NCI-H748 (cell line): ENCODE data around the gene ETV6.

ENCODE experiments used
- DNase-seq: peaks from one replicate; lab custom pipeline; 2025; ENCODE audit not compliant: unreplicated experiment; lab: John Stamatoyannopoulos, UW

ETV6 gene

DNA sequence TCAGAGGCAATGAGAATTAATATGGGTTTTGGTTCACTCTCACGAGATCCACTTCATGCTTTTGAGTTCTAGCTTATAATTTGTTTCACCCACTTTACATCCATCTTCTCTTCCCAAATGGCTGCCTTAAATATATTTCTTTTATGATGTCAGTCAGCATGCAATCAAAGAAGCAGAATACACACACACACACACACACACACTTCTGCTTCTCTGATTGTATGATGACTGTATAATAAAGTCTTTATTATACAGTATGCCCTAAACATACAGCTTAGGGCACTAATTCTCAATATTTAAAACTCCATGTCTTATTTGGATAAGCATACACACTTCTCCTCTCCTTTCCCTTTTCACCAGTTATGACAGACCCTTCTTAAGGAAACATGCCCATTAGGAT is 6.7 kb upstream of the ETV6 start:
- no peak for DNase-seq

DNA sequence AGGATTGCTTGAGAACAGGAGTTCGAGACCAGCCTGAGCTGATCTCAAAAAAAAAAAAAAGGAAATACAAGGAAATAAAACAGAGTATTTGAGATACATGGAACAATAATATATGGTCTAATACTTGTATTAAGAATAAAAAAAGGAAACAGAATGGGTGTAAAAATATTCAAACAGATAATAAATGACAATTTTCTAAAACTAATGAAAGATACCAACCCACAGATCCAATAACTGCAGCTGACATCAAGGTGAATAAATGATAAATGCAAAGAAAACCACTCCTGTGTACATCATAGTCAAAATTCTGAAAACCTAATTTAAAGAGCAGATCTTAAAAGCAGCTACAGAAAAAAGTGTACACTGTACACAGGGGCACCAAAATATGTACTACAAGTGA is 4.1 kb upstream of the ETV6 start:
- no peak for DNase-seq

DNA sequence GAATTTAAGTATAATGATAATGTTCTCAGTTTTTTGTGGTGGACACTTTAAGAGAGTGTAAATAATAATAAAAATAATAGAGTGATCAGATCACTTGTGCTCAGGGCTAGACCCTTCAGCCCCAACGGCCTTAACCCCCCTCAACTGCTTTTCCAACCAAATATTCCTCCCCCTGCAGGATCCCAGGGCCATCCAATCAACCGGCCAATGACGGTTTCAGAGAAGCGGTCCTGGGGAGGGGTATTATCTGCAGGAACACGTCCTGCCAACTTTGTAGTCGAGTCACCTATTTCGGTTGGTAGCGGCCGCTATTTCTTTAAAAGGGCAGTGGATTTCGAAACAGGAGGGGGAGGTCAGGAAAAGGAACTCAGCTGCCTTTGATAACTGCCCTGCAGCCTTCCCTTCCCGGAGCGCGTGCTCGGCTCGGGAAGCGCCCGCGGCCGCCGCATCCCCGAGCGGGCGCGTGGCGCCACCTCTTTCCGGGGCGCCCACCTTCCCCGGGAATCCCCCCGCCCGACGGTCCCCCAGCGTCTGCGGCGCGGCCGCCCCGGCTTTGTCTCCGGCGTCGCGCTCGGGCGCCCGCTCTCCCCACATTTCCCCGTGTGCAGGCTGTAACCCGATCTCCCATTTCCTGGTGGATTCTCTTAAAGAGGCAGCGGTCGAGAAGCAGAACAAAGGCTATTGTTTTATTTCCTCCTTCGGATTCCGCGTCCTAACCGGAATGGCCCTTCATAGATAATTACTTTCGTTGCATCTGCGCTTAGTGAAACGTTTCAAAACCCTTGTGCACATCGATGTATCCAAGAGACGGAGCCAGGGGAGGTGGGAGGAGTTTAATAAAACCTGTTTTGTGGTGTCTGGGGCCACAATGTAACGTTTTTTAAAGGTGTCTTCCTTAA is 711 bp upstream of the ETV6 start:
- peak; percentile 89 for DNase-seq

DNA sequence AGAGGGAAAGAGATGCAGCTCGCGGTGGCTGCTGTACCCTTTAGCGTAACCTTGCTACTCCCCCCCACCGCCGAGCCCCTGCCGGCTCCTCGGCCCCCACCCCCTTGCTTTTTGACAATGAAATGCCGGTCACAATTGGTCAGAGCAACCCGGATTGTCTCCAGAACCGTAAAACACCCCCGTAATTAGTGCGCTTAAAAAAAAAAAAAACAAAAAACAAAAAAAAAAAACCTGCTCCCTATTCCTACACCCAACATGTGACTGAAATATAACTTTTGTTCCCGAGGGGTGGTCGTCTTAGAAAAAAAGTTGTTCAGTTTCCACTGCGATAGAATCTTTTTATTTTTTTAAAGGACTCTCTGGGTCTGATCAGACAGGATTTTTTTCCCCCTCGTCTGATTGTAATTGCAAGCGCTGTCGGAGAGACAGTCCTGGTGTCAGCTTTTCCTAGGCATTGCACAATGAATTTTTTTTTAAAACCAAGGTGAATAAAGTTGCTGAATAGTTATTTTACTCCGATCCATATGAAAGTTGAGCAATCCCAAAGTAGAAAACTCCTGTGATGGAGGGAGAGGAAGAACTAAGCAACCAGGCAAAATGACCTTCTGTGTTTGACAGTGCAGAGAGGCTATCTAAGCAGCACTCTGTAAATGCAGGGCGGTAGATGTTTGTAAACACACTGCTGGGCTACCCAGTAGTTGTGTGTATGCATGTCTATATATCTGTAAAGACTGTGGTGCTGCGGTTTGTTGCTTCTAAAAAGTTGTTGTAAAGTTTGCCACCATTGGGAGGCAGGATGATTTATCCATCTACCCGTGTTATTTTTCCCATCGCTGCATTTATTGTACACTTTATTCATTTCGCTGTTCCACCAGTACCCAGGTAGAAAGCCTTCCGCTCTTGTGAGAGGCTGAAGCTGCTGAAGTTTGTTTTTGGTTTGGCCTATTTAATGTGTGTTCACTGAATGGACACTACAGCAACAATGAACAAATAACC is 1.1 kb downstream of the ETV6 start:
- DNase-seq: peak; percentile 40

GRCh38 chr12:11651381-11651780 is 1.9 kb downstream of the ETV6 start:
- no peak for DNase-seq

GRCh38 chr12:11651785-11652184 is 2.3 kb downstream of the ETV6 start:
- DNase-seq: peak; percentile 22

DNA sequence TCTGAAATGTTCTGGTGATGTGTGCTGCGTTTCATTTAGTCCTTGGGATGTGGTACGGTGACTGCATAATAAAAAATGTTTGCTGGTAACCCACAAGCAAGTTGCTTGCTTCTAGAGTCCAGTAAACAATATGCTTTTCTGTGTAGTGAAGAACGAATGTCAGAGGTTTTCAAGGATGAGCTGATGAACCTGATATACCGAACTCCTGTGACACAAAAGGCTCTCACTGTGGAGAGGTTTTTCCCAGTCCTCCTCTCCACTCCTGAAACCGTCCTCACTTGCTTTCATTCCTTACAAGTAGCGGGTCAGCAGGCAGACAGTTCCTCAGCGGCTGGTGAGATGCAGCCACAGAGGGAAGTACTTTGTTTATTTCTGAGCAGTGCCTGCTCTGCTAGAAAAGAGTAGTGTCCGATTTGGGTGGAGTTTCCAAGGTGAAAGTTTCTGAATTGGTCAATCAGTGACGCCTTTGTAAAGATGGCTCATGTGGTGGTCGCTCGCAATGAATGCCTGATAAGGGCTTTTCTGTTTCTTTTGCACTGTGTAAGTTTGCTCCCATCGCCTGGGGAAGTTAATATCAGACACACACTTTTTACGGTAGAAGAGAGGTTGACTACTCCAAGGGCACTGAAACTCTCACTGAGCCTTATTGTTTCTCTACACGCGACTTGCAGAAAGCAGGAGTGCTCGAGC is 3.0 kb downstream of the ETV6 start:
- no peak for DNase-seq

GRCh38 chr12:11653215-11653753 is 3.8 kb downstream of the ETV6 start:
- no peak for DNase-seq

- no peak for DNase-seq
These were observed 4.9 kb downstream of the ETV6 start for GRCh38 chr12:11654338-11654737.

GRCh38 chr12:11654802-11655201 is 5.3 kb downstream of the ETV6 start:
- no peak for DNase-seq

- DNase-seq: no peak
These were observed 6.4 kb downstream of the ETV6 start for GRCh38 chr12:11655842-11656241.

DNA sequence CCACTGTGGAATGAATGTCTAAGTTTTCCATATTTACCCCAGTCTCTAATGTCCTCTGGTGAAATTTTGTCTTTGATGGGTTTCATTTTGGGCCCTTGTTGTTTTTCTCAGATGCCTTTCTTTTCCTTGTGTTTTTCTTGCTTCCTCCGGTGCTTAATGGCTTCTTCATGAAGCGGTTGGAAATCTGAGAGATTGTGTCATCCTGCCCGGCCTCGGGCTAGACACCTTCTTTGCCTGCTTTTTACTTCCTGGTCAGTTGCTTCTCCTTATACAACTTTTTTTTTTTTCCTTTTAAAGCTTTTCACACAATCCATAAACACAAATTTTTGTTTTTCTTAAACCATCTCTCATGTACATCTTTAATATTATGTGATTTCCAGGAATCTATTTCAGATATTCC is 7.1 kb downstream of the ETV6 start:
- DNase-seq: no peak

DNA sequence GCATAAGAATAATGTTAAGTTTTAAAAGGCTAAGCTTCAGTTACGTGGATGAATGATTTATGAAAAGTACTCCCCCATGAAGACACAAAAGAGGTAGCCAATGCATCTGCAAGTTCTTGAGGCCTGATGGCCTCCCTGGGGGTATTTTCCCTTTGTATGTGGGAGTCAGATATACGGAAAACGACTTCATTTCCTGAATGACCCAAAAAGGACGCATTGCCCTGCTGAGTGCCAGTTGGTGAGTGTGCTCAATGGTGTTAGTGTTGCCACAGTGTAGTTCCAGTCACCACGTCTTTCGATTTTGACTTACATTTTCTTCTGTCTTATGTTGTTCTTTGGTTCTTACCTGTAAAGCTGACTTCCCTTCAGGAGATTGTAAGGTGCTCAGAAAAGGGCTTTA is 8.0 kb downstream of the ETV6 start:
- no peak for DNase-seq

DNA sequence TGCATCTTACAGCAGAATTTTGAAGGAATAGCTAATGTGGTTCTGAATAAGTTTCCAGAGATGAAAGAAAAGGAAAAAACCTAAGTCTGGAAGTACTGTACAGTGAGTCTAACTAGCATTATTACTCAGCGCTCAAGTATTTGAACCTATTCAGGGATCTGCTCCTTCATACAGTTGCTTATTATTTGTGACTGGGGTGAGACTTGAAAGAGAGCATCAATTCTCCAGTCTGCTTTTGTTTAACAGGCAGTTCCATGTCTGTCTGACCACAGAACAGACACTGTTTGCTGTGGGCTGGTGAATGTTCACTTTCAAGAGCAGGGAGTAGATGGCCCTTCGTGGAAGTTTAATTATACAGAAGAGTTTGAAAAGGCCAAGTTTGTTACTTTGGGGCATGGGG is 9.3 kb downstream of the ETV6 start:
- no peak for DNase-seq

DNA sequence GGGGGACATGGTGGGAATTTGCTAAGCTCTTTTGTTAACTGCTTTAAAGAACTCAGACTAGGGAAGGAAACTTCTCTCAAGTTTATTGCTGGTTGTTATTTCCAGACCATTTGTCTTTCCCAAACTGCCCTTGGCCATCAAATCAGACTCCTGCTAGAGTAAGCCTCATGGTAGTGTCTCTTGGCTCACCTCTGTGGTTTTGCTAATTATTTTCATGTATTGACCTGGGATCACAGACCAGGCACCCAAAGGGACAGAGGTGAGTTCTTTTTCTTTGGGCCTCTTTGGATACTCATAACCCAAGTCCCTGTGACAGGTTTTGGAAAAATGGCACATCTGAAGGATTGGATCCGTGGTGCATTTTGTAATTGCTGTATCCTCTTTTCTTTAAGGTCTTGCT is 11.2 kb downstream of the ETV6 start:
- no peak for DNase-seq

DNA sequence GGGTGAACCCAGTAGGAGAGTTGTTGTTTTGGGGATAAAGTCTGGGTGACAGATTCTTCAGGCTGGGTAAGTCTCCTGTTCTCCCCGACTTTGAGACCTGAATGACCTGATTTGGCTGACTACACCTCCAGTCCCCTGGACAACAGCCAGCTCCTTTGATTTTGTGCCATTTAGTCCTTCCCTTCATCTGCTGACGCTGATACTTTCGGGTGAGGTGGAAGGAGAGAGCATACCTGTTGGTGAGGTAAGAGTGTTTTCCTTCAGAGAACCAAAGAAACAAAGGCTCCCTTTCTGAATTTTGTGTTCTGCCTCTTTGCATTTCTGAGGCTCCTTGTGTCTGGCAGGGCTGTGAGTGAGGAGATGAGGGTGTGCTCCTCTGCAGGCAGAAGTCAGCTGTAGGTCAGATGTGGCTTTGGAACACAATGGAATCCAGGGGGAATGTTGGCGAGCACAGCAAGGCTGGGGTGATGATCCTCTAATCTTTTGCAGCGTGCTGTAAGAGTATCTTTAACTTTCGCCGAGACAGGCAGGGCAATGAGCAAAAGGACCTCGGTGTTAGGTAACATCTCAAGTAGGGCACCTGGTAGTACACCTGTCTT is 12.1 kb downstream of the ETV6 start:
- DNase-seq: no peak

- no peak for DNase-seq
These were observed 12.9 kb downstream of the ETV6 start for GRCh38 chr12:11662369-11662768.

DNA sequence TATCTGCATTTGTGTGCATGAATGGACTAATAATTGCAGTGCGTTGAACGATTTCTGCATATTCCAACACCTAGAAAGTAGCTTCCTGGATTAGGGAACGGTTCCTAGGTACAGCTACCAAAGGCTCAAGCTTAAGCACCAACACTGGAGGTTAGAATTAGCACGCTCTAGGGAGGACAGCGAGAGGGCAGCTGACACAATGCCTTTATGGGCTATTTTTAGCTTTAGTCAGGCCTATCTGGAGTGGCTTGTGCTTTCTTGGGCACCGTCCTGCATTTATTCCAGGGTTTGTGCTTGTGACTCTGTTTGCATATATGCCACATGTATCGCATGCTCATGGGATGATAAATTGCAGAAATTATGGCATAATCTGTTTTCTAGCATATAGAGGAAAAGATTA is 13.7 kb downstream of the ETV6 start:
- no peak for DNase-seq

GRCh38 chr12:11664101-11664500 is 14.6 kb downstream of the ETV6 start:
- DNase-seq: no peak
